ENCODE data around the gene SPRING1. TPM values are rescaled to one million over a fixed set of nuclear protein-coding genes. Genes with fewer than 3 reads are reported as not detected.

SPRING1 gene
- total RNA-seq, 1 experiment from 2014 or later: 44.2 TPM

DNA sequence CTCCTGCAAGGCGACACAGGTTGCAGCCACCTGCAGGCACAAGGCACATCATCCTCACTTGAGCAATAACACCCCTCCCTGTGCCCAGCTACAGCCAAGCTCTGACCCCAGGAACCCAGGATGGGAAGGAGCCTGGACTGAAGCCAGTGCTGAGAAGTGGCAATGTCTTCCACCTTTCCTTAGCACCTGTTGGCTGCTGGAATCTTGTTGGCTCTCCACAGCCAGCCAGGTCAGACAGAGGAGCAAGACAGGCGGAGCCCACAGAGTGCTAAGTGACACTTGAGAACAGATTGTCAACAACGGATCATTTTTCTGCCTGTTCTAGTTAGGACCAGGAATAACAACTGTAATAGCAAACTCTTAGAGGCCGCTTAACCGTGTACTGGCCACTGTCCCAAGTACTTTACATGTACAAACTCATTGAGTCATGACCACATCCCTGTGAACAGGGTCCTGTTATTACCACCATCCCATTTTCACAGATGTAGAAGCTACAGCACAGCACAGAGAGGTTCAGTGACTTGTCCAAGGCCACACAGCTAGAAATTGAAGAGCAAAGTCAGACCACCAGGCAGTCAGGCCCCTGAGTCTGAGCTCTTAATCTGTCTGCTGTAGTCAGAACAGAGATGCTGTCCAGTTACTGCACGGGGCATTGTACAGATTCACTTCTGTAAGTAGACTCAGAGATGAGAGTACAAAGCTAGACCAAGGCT lies 45.8 kb upstream of the SPRING1 start:
- Mint-ChIP-seq H3K36me3 (ENCODE audit: insufficient read depth in 1 of 3, low read depth in 3 of 3) (peaks cover 31 to 80% (median 77%) of the 10 kb centered on the region in 3 experiments), H3K4me3 (no peak overlapping the region), H3K4me1 (no peaks in the 10 kb centered on the region), H3K27ac (no peak overlapping the region), H3K9me3 (no peaks in the 10 kb centered on the region), H3K27me3 (ENCODE audit: low read depth) (no peaks in the 10 kb centered on the region)
- Histone ChIP-seq H3K27me3 (ENCODE audit: insufficient read depth, low read length) (no peaks in the 10 kb centered on the region), H3T11ph (ENCODE audit: low read length) (no peak overlapping the region), H3K9me3 (ENCODE audit: control insufficient read depth, low read depth, low read length) (no peaks in the 10 kb centered on the region), H2BK5ac (ENCODE audit: insufficient read length, low read length) (no peak overlapping the region), H3K23ac (ENCODE audit: insufficient read length, low read depth, low read length) (no peak overlapping the region), H3K79me1 (ENCODE audit: insufficient read depth, low read depth, low read length, poor library complexity, severe bottlenecking) (no peaks in the 10 kb centered on the region), H4K91ac (ENCODE audit: insufficient read length, low read depth, low read length) (no peak overlapping the region), H2BK120ac (ENCODE audit: low read depth, low read length, poor library complexity, severe bottlenecking) (no peak overlapping the region), H3K18ac (ENCODE audit: insufficient read length, low read depth, low read length) (no peak overlapping the region), H4K20me1 (ENCODE audit: control insufficient read depth, insufficient read depth, insufficient read length) (no peaks in the 10 kb centered on the region), H3K56ac (ENCODE audit: insufficient read length, low read depth, low read length) (no peak overlapping the region), H3K4me1 (ENCODE audit: insufficient read depth, low read length) (no peaks in the 10 kb centered on the region), H3K27ac (ENCODE audit: insufficient read length, low read depth, low read length) (no peak overlapping the region), H2AK5ac (ENCODE audit: insufficient read length, low read length) (no peak overlapping the region), H2BK12ac (ENCODE audit: insufficient read length, low read depth, low read length) (no peak overlapping the region), H2BK20ac (ENCODE audit: low read depth, low read length, poor library complexity, severe bottlenecking) (no peak overlapping the region), H2BK15ac (ENCODE audit: low read depth, low read length) (no peak overlapping the region), H4K8ac (replicated peaks; ENCODE audit: insufficient read length, low read depth, low read length) (no peak overlapping the region), H3K4me2 (ENCODE audit: insufficient read depth, insufficient read length, low read length) (no peak overlapping the region), H3K79me2 (ENCODE audit: insufficient read depth, low read length) (no peaks in the 10 kb centered on the region), H4K5ac (ENCODE audit: insufficient read length, low read depth, low read length) (no peak overlapping the region), H3K9ac (ENCODE audit: extremely low read depth, insufficient read length, low read length) (no peak overlapping the region), H3K23me2 (ENCODE audit: insufficient read length, low read depth, low read length, poor library complexity, severe bottlenecking) (no peaks in the 10 kb centered on the region), H2AFZ (ENCODE audit: low read length) (no peak overlapping the region), H3K14ac (ENCODE audit: insufficient read depth, low read length) (no peak overlapping the region), H3K4ac (ENCODE audit: low read depth, low read length) (no peak overlapping the region)
- WGBS (ENCODE audit: extremely low coverage, insufficient read length, low lambda C conversion rate): no CpG with 5 or more reads among the region's 6 CpGs
- no peak for TF ChIP-seq CTCF (conservative IDR thresholded peaks at IDR 0.05)
- DNase-seq: no peak
